ENCODE results near the gene MAGI2.

GRCh38 chr7:78170815-78171214 lies 1282.7 kb downstream of the MAGI2 start:
- TF ChIP-seq CTCF (conservative IDR thresholded peaks at IDR 0.05; ENCODE audit: low read length) (no peak), EZH2phosphoT487 (IDR thresholded peaks at IDR 0.05; ENCODE audit: borderline replicate concordance, low read depth, low read length) (no peak)
